SK-N-SH (cell line): ENCODE measurements around the gene CCDC185. TPM values are rescaled to one million over a fixed set of nuclear protein-coding genes. Genes with fewer than 3 reads are reported as not detected.

ENCODE experiments used
- CTCF ChIA-PET: fragments of 300-600, 350-600 bp; formaldehyde crosslinking; extraction: SDS; loops from one replicate; lab custom pipeline; 2021; lab: Yijun Ruan, JAX
- POLR2A ChIA-PET: fragments of 350-600 bp; sonication (Branson Sonifier 250); formaldehyde crosslinking; extraction: SDS; loops from one replicate; lab custom pipeline; 2020; ENCODE audit warnings: antibody characterized with exemption, inconsistent platforms; lab: Yijun Ruan, JAX
- DNase-seq: peaks from one replicate; pipeline ENCODE4 v3.0.0; 2012
- H2AFZ ChIP-seq: fragments of 200-600 bp; sonication (generic); 2 replicates; pipeline ENCODE4 v1.8.1; 2016; ENCODE audit warnings: antibody characterized with exemption, mild to moderate bottlenecking, low read depth
- H3F3A ChIP-seq: fragments of 200-600 bp; sonication (generic); replicated peaks from 2 replicates; pipeline ENCODE3; 2016; ENCODE audit warnings: antibody characterized with exemption, mild to moderate bottlenecking; ENCODE audit not compliant: insufficient read depth
- H3K27ac ChIP-seq, 2 experiments: fragments of 200-500 bp in 1 of 2; fragments of 200-600 bp in 1 of 2; sonication (Bioruptor generic) in 1 of 2; sonication (generic), shearing (Covaris generic) in 1 of 2; 2 replicates each; pipeline versions ENCODE4 v1.5.1 to v1.6.1; 2014 to 2016; ENCODE audit warnings: low read depth in 2 of 2, inconsistent platforms in 1 of 2, low read length in 1 of 2, mild to moderate bottlenecking in 1 of 2, mixed read lengths in 1 of 2
- H3K27me3 ChIP-seq: fragments of 200-600 bp; sonication (generic), shearing (Covaris generic); 2 replicates; pipeline ENCODE4 v1.6.1; 2016; ENCODE audit warnings: mixed run types; ENCODE audit not compliant: insufficient read depth
- H3K36me3 ChIP-seq, 2 experiments: fragments of 200-500 bp in 1 of 2; fragments of 200-600 bp in 1 of 2; sonication (Bioruptor generic) in 1 of 2; sonication (generic) in 1 of 2; replicated peaks in 1 of 2; 2 replicates each; pipeline versions ENCODE3 to v1.5.1; 2014 to 2016; ENCODE audit warnings: low read length in 1 of 2, mild to moderate bottlenecking in 1 of 2; ENCODE audit not compliant: insufficient read depth in 2 of 2, control insufficient read depth in 1 of 2
- H3K4me1 ChIP-seq, 2 experiments: fragments of 200-500 bp in 1 of 2; fragments of 200-600 bp in 1 of 2; sonication (Bioruptor generic) in 1 of 2; sonication (generic), shearing (Covaris generic) in 1 of 2; 2 replicates each; pipeline versions ENCODE4 v1.5.1 to v1.6.1; 2014 to 2016; ENCODE audit warnings: low read depth in 1 of 2, low read length in 1 of 2, mixed run types in 1 of 2; ENCODE audit not compliant: insufficient read depth in 2 of 2, control insufficient read depth in 1 of 2
- H3K4me2 ChIP-seq: fragments of 200-600 bp; sonication (generic), shearing (Covaris generic); 2 replicates; pipeline ENCODE4 v1.6.1; 2017; ENCODE audit warnings: mixed run types
- H3K4me3 ChIP-seq, 2 experiments: fragments of 200-500 bp in 1 of 2; fragments of 200-600 bp in 1 of 2; sonication (Bioruptor generic) in 1 of 2; sonication (generic), shearing (Covaris generic) in 1 of 2; 2 replicates each; pipeline versions ENCODE4 v1.5.1 to v1.8.1; 2014 to 2016; ENCODE audit warnings: low read depth in 2 of 2, inconsistent platforms in 1 of 2, low read length in 1 of 2, mild to moderate bottlenecking in 1 of 2, mixed read lengths in 1 of 2, moderate library complexity in 1 of 2
- H3K79me2 ChIP-seq: fragments of 200-600 bp; sonication (generic); 2 replicates; pipeline ENCODE4 v1.8.1; 2017; ENCODE audit warnings: mild to moderate bottlenecking; ENCODE audit not compliant: insufficient read depth
- H3K9ac ChIP-seq: fragments of 200-600 bp; sonication (generic); 2 replicates; pipeline ENCODE4 v1.6.1; 2017; ENCODE audit warnings: mixed run types
- H3K9me2 ChIP-seq: fragments of 200-600 bp; sonication (generic); 2 replicates; pipeline ENCODE4 v1.6.1; 2017; ENCODE audit warnings: mixed run types
- H3K9me3 ChIP-seq: fragments of 200-600 bp; sonication (generic); 2 replicates; pipeline ENCODE4 v1.6.1; 2017; ENCODE audit warnings: mixed run types, mild to moderate bottlenecking, moderate library complexity
- H4K20me1 ChIP-seq: fragments of 200-600 bp; sonication (generic); 2 replicates; pipeline ENCODE4 v1.6.1; 2017; ENCODE audit warnings: mild to moderate bottlenecking, mixed run types; ENCODE audit not compliant: insufficient read depth
- CHD2 ChIP-seq: fragments of 150-350 bp; IDR thresholded peaks from 2 replicates; pipeline ENCODE4 v1.6.1; 2018; ENCODE audit warnings: low read length; ENCODE audit not compliant: partially characterized antibody
- EP300 ChIP-seq, 2 experiments: IDR thresholded peaks; 2 replicates each; pipeline versions ENCODE4 v1.4.0 to v1.6.1; 2012; ENCODE audit warnings: borderline replicate concordance in 1 of 2, low read depth in 1 of 2, low read length in 1 of 2
- FOXM1 ChIP-seq: IDR thresholded peaks from 2 replicates; pipeline ENCODE4 v1.4.0; 2012; ENCODE audit warnings: low read depth, mild to moderate bottlenecking
- IRF3 ChIP-seq: fragments of 150-350 bp; IDR thresholded peaks from 2 replicates; pipeline ENCODE4 v1.6.1; 2016; ENCODE audit warnings: mild to moderate bottlenecking, low read depth, low read length
- JUND ChIP-seq: IDR thresholded peaks from 2 replicates; pipeline ENCODE4 v1.4.0; 2012
- MXI1 ChIP-seq: IDR thresholded peaks from 2 replicates; pipeline ENCODE4 v1.6.1; 2012; ENCODE audit warnings: mild to moderate bottlenecking, low read depth, low read length, improper control_type of control experiment
- NRF1 ChIP-seq: IDR thresholded peaks from 2 replicates; pipeline ENCODE4 v1.6.1; 2012; ENCODE audit warnings: low read depth, mild to moderate bottlenecking, low read length
- RXRA ChIP-seq: IDR thresholded peaks from 2 replicates; pipeline ENCODE4 v1.4.0; 2012; ENCODE audit warnings: low read depth, mild to moderate bottlenecking, borderline replicate concordance
- TCF12 ChIP-seq: IDR thresholded peaks from 2 replicates; pipeline ENCODE4 v1.4.0; 2012
- WGBS: methylation state at CpG from one replicate; pipeline ENCODE4 v1.1.6; 2017; ENCODE audit warnings: low lambda C conversion rate; 5-methylcytosine and 5-hydroxymethylcytosine counted together
- polyA plus RNA-seq, 3 experiments: library from polyadenylated mRNA; depleted of rRNA; stranded (reverse); fragments of >200 nt; gene quantifications; 2 replicates each; pipeline ENCODE4 v1.2.3, GENCODE V29; 2012
- TF ChIP-seq, protein P1 (sequence below): IDR thresholded peaks from 2 replicates; pipeline ENCODE4 v1.4.0; 2012; ENCODE audit warnings: low read depth, borderline replicate concordance

Gene CCDC185
- polyA plus RNA-seq, 1 of the 3 experiments (the other 2 are of a cell fraction), result not detected

- no peak for TF ChIP-seq EP300 (IDR thresholded peaks at IDR 0.05; ENCODE audit: borderline replicate concordance in 1 of 2, low read depth in 1 of 2, low read length in 1 of 2)
- no peak for TF ChIP-seq JUND
- no peak for TF ChIP-seq NRF1
- TF ChIP-seq, protein P1, sequence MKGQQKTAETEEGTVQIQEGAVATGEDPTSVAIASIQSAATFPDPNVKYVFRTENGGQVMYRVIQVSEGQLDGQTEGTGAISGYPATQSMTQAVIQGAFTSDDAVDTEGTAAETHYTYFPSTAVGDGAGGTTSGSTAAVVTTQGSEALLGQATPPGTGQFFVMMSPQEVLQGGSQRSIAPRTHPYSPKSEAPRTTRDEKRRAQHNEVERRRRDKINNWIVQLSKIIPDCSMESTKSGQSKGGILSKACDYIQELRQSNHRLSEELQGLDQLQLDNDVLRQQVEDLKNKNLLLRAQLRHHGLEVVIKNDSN, result no peak
- TF ChIP-seq MXI1, result no peak
- no peak for TF ChIP-seq RXRA
- TF ChIP-seq FOXM1, result no peak
Measured at GRCh38 chr1:223358826-223359225, 34.4 kb upstream of the CCDC185 start (continued).

GRCh38 chr1:223363057-223363855, 30.0 kb upstream of the CCDC185 start:
- Histone ChIP-seq H3K9me2 (no peaks in the 10 kb centered on the region), H3K4me1 (peaks cover 0 to 9% of the 10 kb centered on the region in 2 experiments; a peak in 1 of 4 replicates), H3K4me3 (peak overlapping the region; percentile 51 to 54), H3K27ac (no peak overlapping the region), H3K36me3 (no peaks in the 10 kb centered on the region), H2AFZ (peak overlapping the region; percentile 71; the same call in 1 of the 2 replicates), H3K79me2 (no peaks in the 10 kb centered on the region), H3K9me3 (no peaks in the 10 kb centered on the region), H3F3A (no peaks in the 10 kb centered on the region), H4K20me1 (no peaks in the 10 kb centered on the region), H3K4me2 (peak overlapping the region; percentile 78), H3K27me3 (peaks cover 46% of the 10 kb centered on the region), H3K9ac (no peak overlapping the region)
- TF ChIP-seq CHD2, result peak; percentile 17
- TF ChIP-seq TCF12, result no peak
- no peak for TF ChIP-seq IRF3
- TF ChIP-seq MXI1, result 0 out of 2 replicates have a peak, but pooled peaks have one; percentile 25
- ChIA-PET POLR2A (interaction anchor here (1.3 kb wide), 1 partner anchor 11 kb away, joined by 3 read pairs; no protein-coding TSS in a partner anchor), CTCF (interaction anchor here (1.4 to 3.1 kb wide), 3 partner anchors 26 to 239 kb away, joined by 3 to 10 read pairs (median 4); no protein-coding TSS in a partner anchor)
- peak; percentile 72 for DNase-seq
- WGBS, result 3% methylated on average over 29 of the region's 44 CpGs
